ENCODE measurements around the gene TESMIN.

- no peak for TF ChIP-seq EP300 (IDR thresholded peaks at IDR 0.05)
- no peak for TF ChIP-seq CTCF (IDR thresholded peaks at IDR 0.05)
- no peak for TF ChIP-seq POLR2A (IDR thresholded peaks at IDR 0.05)
Measured at GRCh38 chr11:68710409-68710808, 40.9 kb downstream of the TESMIN start.

All from upper lobe of left lung (tissue), 4 donors.